ENCODE results near the gene DCTN4.
"Not testable (repeated sequence)": the region's sequence is repeated elsewhere in the genome, so short reads cannot be mapped to it uniquely, and the experiment has no call there.

Gene DCTN4

GRCh38 chr5:150778088-150778516, 19.3 kb upstream of the DCTN4 start:
- DNase-seq = no peak

GRCh38 chr5:150777685-150778084, 18.9 kb upstream of the DCTN4 start:
- DNase-seq = no peak

GRCh38 chr5:150774145-150774544, 15.3 kb upstream of the DCTN4 start:
- DNase-seq = no peak

GRCh38 chr5:150771034-150771795, 12.4 kb upstream of the DCTN4 start:
- DNase-seq = peak; percentile 45 to 49

- no peak for DNase-seq
Observed at GRCh38 chr5:150766251-150766650, 7.4 kb upstream of the DCTN4 start.

GRCh38 chr5:150765799-150766169, 7.0 kb upstream of the DCTN4 start:
- DNase-seq = peak; percentile 52

- peak; percentile 23 for DNase-seq
Observed at GRCh38 chr5:150765011-150765798, 6.4 kb upstream of the DCTN4 start.

- peak; percentile 73 to 74 for DNase-seq
Observed at GRCh38 chr5:150764530-150764929, 5.7 kb upstream of the DCTN4 start.

GRCh38 chr5:150763023-150763769, 4.4 kb upstream of the DCTN4 start:
- peak; percentile 92 to 96 for DNase-seq

GRCh38 chr5:150762211-150762610, 3.4 kb upstream of the DCTN4 start:
- peak; percentile 81 to 84 for DNase-seq

GRCh38 chr5:150759334-150759583, 442 bp upstream of the DCTN4 start:
- no peak for DNase-seq

GRCh38 chr5:150758203-150758530, 650 bp downstream of the DCTN4 start:
- no peak for DNase-seq

GRCh38 chr5:150757087-150757649, 1.6 kb downstream of the DCTN4 start:
- no peak for DNase-seq

- DNase-seq = no peak
Observed at GRCh38 chr5:150753863-150754262, 5.0 kb downstream of the DCTN4 start.

- no peak for DNase-seq
Observed at GRCh38 chr5:150753463-150753862, 5.4 kb downstream of the DCTN4 start.

GRCh38 chr5:150751096-150751891, 7.5 kb downstream of the DCTN4 start:
- DNase-seq = no peak

- DNase-seq = no peak
Observed at GRCh38 chr5:150750469-150750868, 8.3 kb downstream of the DCTN4 start.

GRCh38 chr5:150743142-150743488, 15.7 kb downstream of the DCTN4 start:
- not testable (repeated sequence) for DNase-seq

- DNase-seq = not testable (repeated sequence)
Observed at GRCh38 chr5:150742455-150743141, 16.2 kb downstream of the DCTN4 start.

GRCh38 chr5:150740992-150741391, 17.8 kb downstream of the DCTN4 start:
- DNase-seq = no peak

- DNase-seq = no peak
Observed at GRCh38 chr5:150738862-150739261, 20.0 kb downstream of the DCTN4 start.
